ENCODE measurements around the gene MED22. TPM values are rescaled to one million over a fixed set of nuclear protein-coding genes. Genes with fewer than 3 reads are reported as not detected.
A peak's percentile ranks its signal among the peaks of the same experiment; 100 is the strongest.

Gene MED22
- total RNA-seq, 4 donors from 2014 or later = 21.5 to 50.5 (median 25.4) TPM

DNA sequence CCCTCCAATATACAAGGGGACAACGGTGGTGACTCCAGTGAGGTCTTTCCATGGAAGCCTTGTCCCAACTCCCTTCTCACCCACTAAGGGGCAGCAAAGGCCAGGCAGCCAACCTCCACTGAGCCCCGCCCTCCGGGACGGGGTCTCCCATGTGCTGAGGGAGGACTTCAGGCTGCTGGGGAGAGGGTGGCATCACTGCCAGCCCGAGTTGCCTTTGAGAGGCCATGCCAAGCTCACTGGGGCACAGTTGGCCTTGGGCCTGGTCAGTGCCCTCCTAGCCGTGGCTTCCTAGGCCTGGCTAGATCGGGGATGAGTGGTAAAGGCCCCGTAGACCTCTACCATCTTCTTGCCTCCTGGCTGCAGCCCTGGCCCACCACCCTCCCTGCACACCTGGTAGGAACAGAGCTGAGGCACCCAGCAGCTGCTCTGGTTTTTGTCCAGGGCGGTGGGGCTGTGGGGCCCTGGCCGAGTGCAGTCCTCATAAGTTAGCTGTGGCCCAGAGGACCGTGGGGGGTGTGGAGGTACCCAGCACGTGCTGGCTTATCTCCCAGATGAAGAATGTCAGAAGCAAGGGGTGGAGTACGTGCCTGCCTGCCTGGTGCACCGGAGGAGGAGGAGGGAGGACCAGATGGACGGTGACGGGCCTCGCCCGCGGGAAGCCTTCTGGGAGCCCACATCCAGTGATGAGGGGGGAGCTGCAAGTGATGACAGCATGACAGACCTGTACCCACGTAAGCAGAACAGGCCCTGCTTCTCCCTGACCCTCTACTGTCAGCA, 11.7 kb upstream of the MED22 start:
- TF ChIP-seq, protein P1, sequence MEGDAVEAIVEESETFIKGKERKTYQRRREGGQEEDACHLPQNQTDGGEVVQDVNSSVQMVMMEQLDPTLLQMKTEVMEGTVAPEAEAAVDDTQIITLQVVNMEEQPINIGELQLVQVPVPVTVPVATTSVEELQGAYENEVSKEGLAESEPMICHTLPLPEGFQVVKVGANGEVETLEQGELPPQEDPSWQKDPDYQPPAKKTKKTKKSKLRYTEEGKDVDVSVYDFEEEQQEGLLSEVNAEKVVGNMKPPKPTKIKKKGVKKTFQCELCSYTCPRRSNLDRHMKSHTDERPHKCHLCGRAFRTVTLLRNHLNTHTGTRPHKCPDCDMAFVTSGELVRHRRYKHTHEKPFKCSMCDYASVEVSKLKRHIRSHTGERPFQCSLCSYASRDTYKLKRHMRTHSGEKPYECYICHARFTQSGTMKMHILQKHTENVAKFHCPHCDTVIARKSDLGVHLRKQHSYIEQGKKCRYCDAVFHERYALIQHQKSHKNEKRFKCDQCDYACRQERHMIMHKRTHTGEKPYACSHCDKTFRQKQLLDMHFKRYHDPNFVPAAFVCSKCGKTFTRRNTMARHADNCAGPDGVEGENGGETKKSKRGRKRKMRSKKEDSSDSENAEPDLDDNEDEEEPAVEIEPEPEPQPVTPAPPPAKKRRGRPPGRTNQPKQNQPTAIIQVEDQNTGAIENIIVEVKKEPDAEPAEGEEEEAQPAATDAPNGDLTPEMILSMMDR (IDR thresholded peaks at IDR 0.05) = peak in 1 of 5 experiments; percentile 6
- no peak for TF ChIP-seq POLR2A (IDR thresholded peaks at IDR 0.05)
- 67% methylated on average over 20 of the region's 20 CpGs; no CpG with 5 or more reads in 1 of the 2 donors for WGBS, 2 donors (ENCODE audit: low coverage in 1 of 2)
- Histone ChIP-seq H3K27ac (no peak overlapping the region), H3K4me3 (no peak overlapping the region), H3K4me1 (peaks cover 12 to 22% (median 18%) of the 10 kb centered on the region in 4 donors), H3K27me3 (no peaks in the 10 kb centered on the region), H3K9me3 (no peaks in the 10 kb centered on the region), H3K36me3 (peaks cover 0 to 26% (median 12%) of the 10 kb centered on the region in 4 donors)
- intact Hi-C loops (cut with DNase I; ENCODE audit: low total_unique reads) (no loop called here), in situ Hi-C loops (cut with MboI; ENCODE audit: low pct_ligation_motif_present in 1 of 4, low pct_unique_long_range_greater_than_20kb in 1 of 4, low sequenced_read_pairs in 3 of 4) (no loop called here)
- DNase-seq = no peak

DNA sequence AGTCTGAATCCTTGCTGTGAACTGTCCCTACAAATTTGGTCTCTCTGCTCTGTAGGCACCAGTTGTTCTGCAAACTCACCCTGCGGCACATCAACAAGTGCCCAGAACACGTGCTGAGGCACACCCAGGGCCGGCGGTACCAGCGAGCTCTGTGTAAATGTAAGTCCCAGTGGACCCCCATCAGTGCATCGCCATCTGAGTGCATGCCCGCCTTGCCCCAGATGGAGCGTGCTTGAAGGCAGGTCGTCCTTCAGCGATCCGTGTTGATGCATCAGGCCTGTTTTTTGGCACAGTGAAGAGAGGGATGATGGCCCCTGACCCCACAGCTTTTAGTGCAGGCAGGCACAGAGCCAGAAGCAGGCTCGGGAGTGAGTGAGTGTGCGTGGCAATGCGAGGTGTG, 9.7 kb upstream of the MED22 start:
- 87% methylated on average over 14 of the region's 14 CpGs; no CpG with 5 or more reads in 1 of the 2 donors for WGBS, 2 donors (ENCODE audit: low coverage in 1 of 2)
- intact Hi-C loops (cut with DNase I; ENCODE audit: low total_unique reads) (no loop called here), in situ Hi-C loops (cut with MboI; ENCODE audit: low pct_ligation_motif_present in 1 of 4, low pct_unique_long_range_greater_than_20kb in 1 of 4, low sequenced_read_pairs in 3 of 4) (no loop called here)
- Histone ChIP-seq H3K4me3 (no peak overlapping the region), H3K27ac (no peak overlapping the region), H3K27me3 (no peaks in the 10 kb centered on the region), H3K36me3 (peaks cover 0 to 12% (median 3%) of the 10 kb centered on the region in 4 donors), H3K9me3 (no peaks in the 10 kb centered on the region), H3K4me1 (peaks cover 12 to 25% (median 18%) of the 10 kb centered on the region in 4 donors)
- DNase-seq = no peak
- TF ChIP-seq, protein P1 (IDR thresholded peaks at IDR 0.05) = no peak
- no peak for TF ChIP-seq EP300 (IDR thresholded peaks at IDR 0.05; ENCODE audit: low read depth)
- TF ChIP-seq POLR2A (IDR thresholded peaks at IDR 0.05) = no peak
- TF ChIP-seq POLR2AphosphoS5 (IDR thresholded peaks at IDR 0.05) = no peak

DNA sequence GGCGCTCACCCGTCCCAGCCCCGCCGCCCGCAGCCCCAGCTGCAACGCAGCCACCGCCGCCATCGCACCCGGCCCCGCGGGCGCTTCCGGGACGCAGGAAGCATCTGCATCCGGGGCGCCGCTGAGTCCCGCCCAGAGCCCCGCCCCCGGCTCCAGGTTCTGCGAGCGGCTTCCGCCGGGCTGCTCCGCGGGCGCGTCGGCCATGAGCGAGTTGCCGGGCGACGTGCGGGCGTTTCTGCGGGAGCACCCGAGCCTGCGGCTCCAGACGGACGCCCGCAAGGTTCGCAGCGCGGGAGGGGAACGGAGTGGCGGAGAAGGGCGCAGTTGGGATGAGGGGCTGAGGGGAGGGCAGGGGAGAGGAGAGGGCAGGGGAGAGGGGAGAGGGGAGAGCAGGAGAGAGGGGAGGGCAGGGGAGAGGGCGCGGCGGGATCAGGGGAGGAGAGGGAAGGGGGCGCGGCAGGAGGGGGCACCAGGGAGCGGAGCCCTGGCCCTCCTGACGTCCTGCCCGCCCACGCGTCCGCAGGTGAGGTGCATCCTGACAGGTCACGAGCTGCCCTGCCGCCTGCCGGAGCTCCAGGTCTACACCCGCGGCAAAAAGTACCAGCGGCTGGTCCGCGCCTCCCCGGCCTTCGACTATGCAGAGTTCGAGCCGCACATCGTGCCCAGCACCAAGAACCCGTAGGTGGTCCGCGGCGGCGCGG, 8.6 kb upstream of the MED22 start, which contains the start of the genes SURF1 and SURF2:
Gene SURF1, minus strand, starts transcription at position 97 of the 701 bp plus-strand sequence. Its CDS starts 34 bp downstream, at position 63.
Gene SURF2, plus strand, starts transcription at position 160 of the 701 bp plus-strand sequence. Its CDS starts 43 bp downstream, at position 203.
- no peak for TF ChIP-seq EP300 (IDR thresholded peaks at IDR 0.05; ENCODE audit: low read depth)
- TF ChIP-seq POLR2A (IDR thresholded peaks at IDR 0.05) = peak; percentile 51
- peak; percentile 70 to 93 (median 88) for TF ChIP-seq POLR2AphosphoS5 (IDR thresholded peaks at IDR 0.05)
- TF ChIP-seq, protein P1 (IDR thresholded peaks at IDR 0.05) = peak in 2 of 5 experiments; percentile 22 to 42
- in situ Hi-C loops (cut with MboI; ENCODE audit: low pct_ligation_motif_present in 1 of 4, low pct_unique_long_range_greater_than_20kb in 1 of 4, low sequenced_read_pairs in 3 of 4) (no loop called here), intact Hi-C loops (cut with DNase I; ENCODE audit: low total_unique reads) (no loop called here)
- peak within 1 kb of the TSS; percentile 81 to 92 (median 86) for H3K27ac ChIP-seq
- WGBS, 2 donors (ENCODE audit: low coverage in 1 of 2) = 0 to 1% methylated on average over 3 to 45 of the region's 78 CpGs
- no peaks in the 10 kb centered on the region for H3K9me3 ChIP-seq
- no peaks in the 10 kb centered on the region for H3K27me3 ChIP-seq
- DNase-seq = peak; percentile 93
- H3K4me1 ChIP-seq = peaks cover 12 to 25% (median 18%) of the 10 kb centered on the region in 4 donors
- peak within 1 kb of the TSS; percentile 77 to 95 (median 86) for H3K4me3 ChIP-seq
- peaks cover 0 to 13% (median 5%) of the 10 kb centered on the region in 4 donors for H3K36me3 ChIP-seq

DNA sequence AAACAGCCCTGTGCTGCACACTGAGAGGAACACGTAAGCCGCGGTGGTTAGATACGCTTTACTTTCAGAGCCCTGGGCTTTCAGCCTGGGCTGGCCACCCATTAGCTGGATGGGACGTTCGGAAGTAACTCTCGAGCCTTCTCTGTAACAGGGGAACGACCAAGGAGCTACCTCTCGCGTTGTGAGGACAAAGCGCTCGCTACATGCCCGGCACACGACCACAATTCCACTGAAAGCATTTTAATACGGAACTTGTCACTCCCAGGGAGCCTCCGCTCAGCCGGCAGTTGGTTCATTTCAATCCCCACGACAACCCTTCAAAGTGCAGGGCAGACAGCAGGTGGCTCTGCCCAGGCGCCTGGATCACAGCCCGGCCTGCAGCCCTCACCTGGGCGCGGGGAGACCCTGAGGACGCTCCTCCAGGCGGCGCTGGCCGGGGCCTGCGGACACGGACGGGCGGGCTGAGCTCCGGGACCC, 8.0 kb upstream of the MED22 start:
- intact Hi-C loops (cut with DNase I; ENCODE audit: low total_unique reads) = no loop called here
- H3K9me3 ChIP-seq = no peaks in the 10 kb centered on the region
- H3K36me3 ChIP-seq = peaks cover 0 to 16% (median 5%) of the 10 kb centered on the region in 4 donors
- TF ChIP-seq EP300 (IDR thresholded peaks at IDR 0.05; ENCODE audit: low read depth) = no peak
- no peak for TF ChIP-seq POLR2AphosphoS5 (IDR thresholded peaks at IDR 0.05)
- TF ChIP-seq, protein P1 (IDR thresholded peaks at IDR 0.05) = no peak
- no peak for TF ChIP-seq POLR2A (IDR thresholded peaks at IDR 0.05)
- no peaks in the 10 kb centered on the region for H3K27me3 ChIP-seq
- peak overlapping the region; percentile 77 to 95 (median 86) for H3K4me3 ChIP-seq
- in situ Hi-C loops (cut with MboI; ENCODE audit: low pct_ligation_motif_present in 1 of 4, low pct_unique_long_range_greater_than_20kb in 1 of 4, low sequenced_read_pairs in 3 of 4) = no loop called here
- H3K4me1 ChIP-seq = peaks cover 12 to 25% (median 18%) of the 10 kb centered on the region in 4 donors
- 1 to 5% methylated on average over 4 to 24 of the region's 31 CpGs for WGBS, 2 donors (ENCODE audit: low coverage in 1 of 2)
- DNase-seq = no peak
- H3K27ac ChIP-seq = peak overlapping the region; percentile 81 to 92 (median 86)

All from transverse colon (tissue), 4 donors.